OCI-LY7 (cell line): ENCODE results near the gene FYN. TPM values are rescaled to one million over a fixed set of nuclear protein-coding genes. Genes with fewer than 3 reads are reported as not detected.

ENCODE experiments used
- BruUV-seq: library from RNA; stranded (reverse); fragments of 400-500 nt; replicated peaks from 2 replicates; lab custom pipeline; 2021; lab: Mats Ljungman, UMichigan
- CTCF ChIA-PET: fragments of 300-600 bp; sonication (Branson Sonifier 250); formaldehyde crosslinking; loops from one replicate; lab custom pipeline; 2022; ENCODE audit warnings: antibody characterized with exemption; ENCODE audit not compliant: unreplicated experiment; lab: Charles Lee
- POLR2A ChIA-PET: fragments of 300-600 bp; sonication (Branson Sonifier 250); formaldehyde crosslinking; loops from one replicate; lab custom pipeline; 2022; ENCODE audit warnings: antibody characterized with exemption; lab: Charles Lee
- DNase-seq: peaks from one replicate; pipeline ENCODE4 v3.0.0-alpha.2; 2015; ENCODE audit warnings: low spot score
- H2AFZ ChIP-seq: fragments of 200-600 bp; sonication (generic), shearing (Covaris generic); 2 replicates; pipeline ENCODE4 v1.6.1; 2014; ENCODE audit warnings: mild to moderate bottlenecking, antibody characterized with exemption, low read length, moderate library complexity
- H3K27ac ChIP-seq: fragments of 200-600 bp; sonication (generic); 2 replicates; pipeline ENCODE4 v1.5.1; 2014; ENCODE audit warnings: mixed run types, low read depth, mild to moderate bottlenecking, moderate library complexity, low read length, inconsistent platforms; ENCODE audit not compliant: poor library complexity, severe bottlenecking
- H3K36me3 ChIP-seq: fragments of 200-600 bp; sonication (generic); 2 replicates; pipeline ENCODE4 v1.6.1; 2014; ENCODE audit warnings: mild to moderate bottlenecking, antibody characterized with exemption, low read length, moderate library complexity, mixed read lengths; ENCODE audit not compliant: insufficient read depth
- H3K4me1 ChIP-seq: fragments of 200-600 bp; sonication (generic); 2 replicates; pipeline ENCODE4 v1.5.1; 2014; ENCODE audit warnings: mild to moderate bottlenecking, low read length; ENCODE audit not compliant: insufficient read depth, poor library complexity, severe bottlenecking
- H3K4me2 ChIP-seq: fragments of 200-600 bp; sonication (generic); 2 replicates; pipeline ENCODE4 v1.6.1; 2014; ENCODE audit warnings: mild to moderate bottlenecking, low read length
- H3K4me3 ChIP-seq: fragments of 200-600 bp; sonication (generic); 2 replicates; pipeline ENCODE4 v1.5.1; 2014; ENCODE audit warnings: mild to moderate bottlenecking, low read depth, low read length; ENCODE audit not compliant: poor library complexity, severe bottlenecking
- H3K79me2 ChIP-seq: fragments of 200-600 bp; sonication (generic); 2 replicates; pipeline ENCODE4 v1.6.1; 2016; ENCODE audit warnings: low read depth, mild to moderate bottlenecking, low read length, moderate library complexity, mixed read lengths; ENCODE audit not compliant: insufficient read depth
- H3K9me2 ChIP-seq: fragments of 200-600 bp; sonication (generic); 2 replicates; pipeline ENCODE4 v1.6.1; 2016; ENCODE audit warnings: mild to moderate bottlenecking, low read length, mixed read lengths; ENCODE audit not compliant: insufficient read depth
- H3K9me3 ChIP-seq: fragments of 200-600 bp; sonication (generic); 2 replicates; pipeline ENCODE4 v1.6.1; 2014; ENCODE audit warnings: mild to moderate bottlenecking, mixed run types, low read length, mixed read lengths
- H4K20me1 ChIP-seq: fragments of 200-600 bp; sonication (generic); 2 replicates; pipeline ENCODE4 v1.6.1; 2014; ENCODE audit warnings: mild to moderate bottlenecking, antibody characterized with exemption, low read length, moderate library complexity, mixed read lengths; ENCODE audit not compliant: insufficient read depth
- CTCF ChIP-seq: fragments of 200-600 bp; sonication (generic); conservative IDR thresholded peaks from 2 replicates; pipeline ENCODE4 v1.5.1; 2014; ENCODE audit warnings: mild to moderate bottlenecking, antibody characterized with exemption, low read length, moderate library complexity, mixed read lengths
- EZH2phosphoT487 ChIP-seq: fragments of 200-600 bp; sonication (generic); IDR thresholded peaks from 2 replicates; pipeline ENCODE4 v1.6.1; 2018; ENCODE audit warnings: low read depth, borderline replicate concordance, mild to moderate bottlenecking, mixed run types, antibody characterized with exemption, low read length, moderate library complexity, mixed read lengths
- intact Hi-C: fragments of 100-400 bp; cut with micrococcal nuclease; formaldehyde crosslinking; loops from one replicate; pipeline ENCODE4 v1.10.0; 2022; ENCODE audit not compliant: unreplicated experiment
- total RNA-seq, 2 experiments: library from RNA; depleted of rRNA in 1 of 2; stranded (reverse); fragments of >200 nt in 1 of 2; shearing (Covaris generic) in 1 of 2; gene quantifications; 2 replicates each; pipeline ENCODE4 v1.2.3, GENCODE V29; 2014 to 2022

FYN gene
- total RNA-seq, 2 experiments from 2014 or later, result 57.3 to 92.9 TPM

- H4K20me1 ChIP-seq, result no peaks in the 10 kb centered on the region
- H3K27ac ChIP-seq, result no peak overlapping the region
- no peak overlapping the region for H2AFZ ChIP-seq
- no peak for DNase-seq
- H3K4me3 ChIP-seq, result no peak overlapping the region
- H3K4me1 ChIP-seq, result no peaks in the 10 kb centered on the region
- H3K79me2 ChIP-seq, result no peaks in the 10 kb centered on the region
- TF ChIP-seq EZH2phosphoT487 (no peak), CTCF (no peak)
- intact Hi-C loops, result no loop called here
- no TSS peak for BruUV-seq
- no peaks in the 10 kb centered on the region for H3K9me2 ChIP-seq
- ChIA-PET POLR2A (interaction anchor here (0.6 to 0.8 kb wide), 2 partner anchors 9 to 38 kb away, joined by 3 read pairs; no protein-coding TSS in a partner anchor), CTCF (no interaction called here)
- H3K9me3 ChIP-seq, result no peaks in the 10 kb centered on the region
- no peaks in the 10 kb centered on the region for H3K36me3 ChIP-seq
- no peak overlapping the region for H3K4me2 ChIP-seq
These were observed 25.2 kb upstream of the FYN start for GRCh38 chr6:111898452-111898851.

- no peak for TF ChIP-seq CTCF
- TF ChIP-seq EZH2phosphoT487, result no peak
- no peaks in the 10 kb centered on the region for H4K20me1 ChIP-seq
- no peak overlapping the region for H3K27ac ChIP-seq
- H3K9me2 ChIP-seq, result no peaks in the 10 kb centered on the region
- no peak overlapping the region for H3K4me2 ChIP-seq
- H3K4me3 ChIP-seq, result no peak overlapping the region
- ChIA-PET CTCF (no interaction called here), POLR2A (interaction anchor here (0.6 kb wide), 1 partner anchor 160 kb away, joined by 3 read pairs; no protein-coding TSS in a partner anchor)
- no peaks in the 10 kb centered on the region for H3K79me2 ChIP-seq
- H3K4me1 ChIP-seq, result no peaks in the 10 kb centered on the region
- intact Hi-C loops, result loop anchor here (5.0 kb wide), 1 partner anchor 37 kb away; no protein-coding TSS in a partner anchor
- BruUV-seq, result no TSS peak
- H2AFZ ChIP-seq, result no peak overlapping the region
- no peaks in the 10 kb centered on the region for H3K36me3 ChIP-seq
- DNase-seq, result no peak
- no peaks in the 10 kb centered on the region for H3K9me3 ChIP-seq
These were observed 21.7 kb upstream of the FYN start for GRCh38 chr6:111894951-111895350.

GRCh38 chr6:111894272-111894671 is 21.0 kb upstream of the FYN start:
- TF ChIP-seq CTCF, result no peak
- no peak for TF ChIP-seq EZH2phosphoT487
- H3K9me3 ChIP-seq, result no peaks in the 10 kb centered on the region
- H3K27ac ChIP-seq, result no peak overlapping the region
- BruUV-seq, result no TSS peak
- no peaks in the 10 kb centered on the region for H3K36me3 ChIP-seq
- ChIA-PET CTCF (no interaction called here), POLR2A (no interaction called here)
- intact Hi-C loops, result loop anchor here (5.0 kb wide), 1 partner anchor 38 kb away; no protein-coding TSS in a partner anchor
- H3K4me3 ChIP-seq, result no peak overlapping the region
- no peaks in the 10 kb centered on the region for H3K4me1 ChIP-seq
- no peaks in the 10 kb centered on the region for H3K79me2 ChIP-seq
- H4K20me1 ChIP-seq, result no peaks in the 10 kb centered on the region
- H2AFZ ChIP-seq, result no peak overlapping the region
- DNase-seq, result no peak
- H3K4me2 ChIP-seq, result no peak overlapping the region
- H3K9me2 ChIP-seq, result no peaks in the 10 kb centered on the region
